SK-N-DZ (cell line): ENCODE results near the gene SYCP2.

Experiments used
- DNase-seq: peaks from one replicate; pipeline ENCODE4 v3.0.0-alpha.2; 2015; ENCODE audit warnings: low spot score
- small RNA-seq, 2 experiments: library from RNA; depleted of rRNA; stranded (forward); fragments of <200 nt; gene quantifications; one replicate each; pipeline ENCODE3, GENCODE V24; 2014

Gene SYCP2

DNA sequence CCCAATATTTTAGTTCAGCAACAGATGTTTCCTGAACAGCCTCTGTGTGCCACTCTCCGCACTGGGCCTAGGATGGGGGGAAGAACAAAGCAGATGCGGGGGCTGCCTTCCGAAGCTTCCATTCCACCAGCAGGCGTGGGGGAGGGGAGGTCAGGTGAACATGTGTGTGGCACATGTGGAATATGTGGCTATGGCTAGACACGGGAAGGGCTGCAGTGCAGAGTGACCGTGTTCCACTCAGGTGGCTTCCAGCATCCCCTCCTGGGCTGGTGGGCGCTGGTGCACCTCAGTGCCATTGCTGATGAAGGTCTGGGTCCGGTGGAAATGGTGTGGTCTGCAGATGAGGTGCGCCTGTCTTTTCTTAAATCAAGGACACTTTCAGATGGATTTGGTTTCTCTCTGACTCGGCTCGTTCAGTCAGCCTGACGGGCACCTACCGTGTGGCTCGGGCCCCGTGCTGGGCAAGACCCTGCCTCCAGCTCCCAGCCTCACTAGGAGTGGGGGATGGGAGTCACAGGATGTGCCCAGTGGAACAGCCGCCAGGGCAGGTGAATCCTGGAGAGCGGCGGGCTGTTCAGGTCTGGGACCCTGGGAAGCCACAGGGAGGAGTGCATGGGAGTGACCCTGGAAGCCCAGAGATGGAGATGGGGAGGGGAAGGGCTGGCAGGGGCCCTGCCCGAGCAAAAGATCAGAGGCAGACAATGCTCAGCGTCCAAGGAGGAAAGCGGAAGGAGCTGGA, 111.0 kb downstream of the SYCP2 start:
- DNase-seq: no peak

GRCh38 chr20:59821788-59822187, 111.6 kb downstream of the SYCP2 start:
- DNase-seq: no peak

DNA sequence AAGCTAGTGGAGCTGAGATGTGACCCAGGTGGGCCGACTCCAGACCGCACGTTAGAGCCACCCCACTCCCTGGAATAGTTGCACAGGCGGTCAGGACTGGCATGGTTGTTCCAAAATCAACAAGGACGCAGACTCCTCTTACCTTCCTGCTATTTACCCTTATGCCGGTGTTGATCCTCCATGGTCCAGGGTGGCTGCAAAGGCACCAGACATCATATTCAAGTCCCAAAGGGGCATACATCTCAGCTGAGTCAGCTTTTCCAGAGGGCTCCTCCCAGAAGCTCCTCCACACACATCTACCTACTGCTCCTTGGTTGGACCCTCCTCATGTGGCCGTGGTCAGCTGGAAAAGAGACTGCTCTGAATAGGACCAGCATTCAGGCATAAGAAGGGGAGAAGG, 112.2 kb downstream of the SYCP2 start:
- DNase-seq: no peak

DNA sequence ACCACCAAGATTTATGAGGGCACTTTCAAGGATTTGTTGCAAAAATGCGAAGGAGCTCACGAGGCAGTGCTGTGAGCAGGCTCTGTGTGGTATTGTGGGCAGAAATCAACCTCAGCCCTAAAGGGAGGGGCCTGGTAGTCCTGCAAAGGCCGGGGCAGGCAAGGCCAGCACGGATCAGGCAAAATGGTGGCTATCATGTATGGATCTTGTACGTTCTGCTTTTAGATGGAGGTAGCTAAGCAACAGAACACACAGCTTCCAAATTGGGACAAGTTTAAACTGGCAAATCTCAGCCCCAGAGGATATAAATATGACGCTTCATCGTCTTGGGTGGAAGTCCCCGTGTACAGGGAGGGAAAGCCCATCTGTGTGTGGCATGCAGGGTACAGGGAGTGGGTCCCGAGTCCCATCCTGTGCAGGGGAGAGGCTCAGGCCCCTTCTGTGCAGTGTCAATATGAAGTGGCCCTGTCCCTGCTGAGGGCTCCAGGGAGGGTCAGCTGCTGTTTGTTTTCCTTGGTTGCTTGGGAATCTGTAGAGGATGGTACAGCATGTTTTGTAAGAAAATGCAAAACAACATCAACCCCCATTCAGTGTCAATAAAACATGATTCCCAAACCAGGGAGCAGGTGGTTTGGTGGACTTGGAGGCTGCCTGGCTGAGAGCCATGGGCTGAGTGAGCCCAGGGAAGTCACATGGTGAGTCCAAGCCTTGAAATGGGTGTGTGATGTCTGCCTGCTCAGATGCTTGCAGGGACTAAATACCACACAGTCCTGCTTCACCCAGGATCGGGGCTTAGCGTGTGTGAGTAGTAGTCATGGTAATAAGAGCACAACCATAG, 113.0 kb downstream of the SYCP2 start:
- DNase-seq: no peak

DNA sequence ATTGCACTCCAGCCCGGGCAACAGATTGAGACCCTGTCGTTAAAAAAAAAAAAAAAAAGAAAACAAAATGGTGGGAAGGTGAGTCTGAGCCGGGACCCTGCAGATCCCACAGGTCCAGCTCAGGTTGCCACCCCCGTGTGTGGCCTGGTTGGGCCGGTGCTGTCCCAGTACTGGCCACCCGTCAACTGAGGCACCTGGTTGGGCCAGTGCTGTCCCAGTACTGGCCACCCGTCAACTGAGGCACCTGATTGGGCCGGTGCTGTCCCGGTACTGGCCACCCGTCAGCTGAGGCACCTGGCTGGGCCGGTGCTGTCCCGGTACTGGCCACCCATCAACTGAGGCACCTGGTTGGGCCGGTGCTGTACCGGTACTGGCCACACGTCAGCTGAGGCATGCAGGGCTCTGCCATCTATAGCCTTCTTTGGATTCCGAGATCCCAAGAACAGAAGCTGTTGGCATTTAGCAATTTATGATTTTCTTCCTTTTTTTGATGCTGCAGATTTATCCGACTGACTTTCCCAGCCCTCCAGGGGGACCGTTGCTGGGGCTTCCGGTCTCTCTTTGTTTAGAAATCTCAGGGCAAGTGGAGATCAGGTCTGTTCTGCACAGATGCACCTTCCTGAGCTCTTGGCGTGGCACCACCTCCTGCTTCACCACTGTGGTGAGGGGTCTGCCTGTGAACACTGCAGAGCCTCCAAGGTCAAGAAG, 113.8 kb downstream of the SYCP2 start:
- DNase-seq: no peak

DNA sequence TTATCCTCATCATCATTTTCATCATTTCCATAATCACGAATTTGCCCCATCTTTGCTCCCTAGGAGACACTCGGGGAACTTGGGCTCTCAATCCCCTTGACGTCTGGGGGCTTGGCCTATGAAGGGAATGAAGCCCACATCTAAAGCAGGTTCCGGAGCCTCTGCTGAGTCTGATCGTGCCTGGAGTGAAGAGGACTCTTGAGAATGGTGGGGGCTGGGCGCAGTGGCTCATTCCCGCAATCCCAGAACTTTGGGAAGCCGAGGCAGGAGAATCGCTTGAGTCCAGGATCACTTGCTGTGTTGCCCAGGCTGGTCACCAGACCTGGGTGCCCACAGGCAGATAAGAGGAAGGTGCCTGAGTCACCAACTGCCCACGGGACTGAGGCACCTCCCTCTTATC, 114.5 kb downstream of the SYCP2 start:
- DNase-seq: no peak

DNA sequence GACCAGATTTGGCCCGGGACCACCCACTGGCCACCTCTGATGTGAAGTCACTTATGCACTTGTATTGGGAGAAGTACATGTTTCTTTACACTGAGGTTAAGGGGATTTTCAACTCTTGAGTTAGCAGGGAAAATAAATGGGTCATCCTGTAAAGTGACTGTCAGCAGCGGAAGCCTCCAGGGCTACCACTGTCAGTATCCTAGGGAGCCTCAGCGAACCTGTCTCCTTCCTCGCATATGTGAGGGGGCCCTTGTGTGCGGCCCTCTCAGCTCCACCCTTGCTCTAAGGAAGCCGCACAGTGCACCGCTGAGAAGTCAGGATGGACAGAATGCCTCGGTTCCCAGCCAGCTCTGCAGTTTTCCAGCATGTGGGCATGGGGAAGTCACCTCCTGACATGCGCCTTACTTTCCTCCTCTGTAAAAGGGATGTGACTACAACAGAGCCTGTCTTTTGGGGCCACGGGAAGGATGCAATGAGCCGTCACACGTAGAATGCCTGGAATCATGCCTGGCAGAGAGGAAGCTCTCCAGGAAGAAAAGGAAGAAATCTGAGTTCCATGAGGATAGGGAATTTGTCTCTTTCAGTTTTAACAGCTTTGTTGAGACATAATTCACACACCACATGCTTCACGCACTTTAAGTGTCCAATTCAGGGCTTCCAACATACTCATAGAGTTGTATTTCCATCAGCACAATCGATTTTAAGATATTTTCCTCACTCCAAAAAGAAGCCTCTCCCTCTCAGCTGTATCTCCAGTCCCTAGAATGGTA, 115.4 kb downstream of the SYCP2 start:
- no peak for DNase-seq

- no peak for DNase-seq
Measured at GRCh38 chr20:59817406-59817805, 116.0 kb downstream of the SYCP2 start.

DNA sequence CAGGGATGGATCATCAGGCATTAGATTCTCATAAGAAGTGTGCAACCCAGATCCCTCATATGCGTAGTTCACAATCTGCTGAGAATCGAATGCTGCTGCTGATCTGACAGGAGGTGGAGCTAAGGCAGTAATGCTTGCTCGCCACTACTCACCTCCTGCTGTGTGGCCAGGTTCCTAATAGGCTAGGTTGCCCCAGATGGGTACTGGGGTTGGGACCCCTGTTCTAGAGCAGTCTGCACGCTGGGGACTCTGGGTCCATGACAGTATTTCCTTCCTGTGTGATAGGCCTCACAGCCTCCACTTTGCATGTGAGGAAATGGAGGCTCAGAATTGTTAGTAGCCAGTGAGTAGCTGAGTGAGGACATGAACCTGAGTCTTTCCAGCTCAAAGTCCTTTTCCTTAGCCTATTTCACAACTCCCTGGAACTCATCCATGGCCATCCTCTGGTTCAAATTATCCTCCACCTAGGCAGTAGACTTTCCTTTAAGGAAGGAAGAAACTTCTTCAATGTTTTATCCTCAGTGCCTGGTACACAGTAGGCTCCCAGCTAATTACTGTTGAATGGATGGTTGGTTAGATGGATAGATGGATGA, 117.2 kb downstream of the SYCP2 start:
- no peak for DNase-seq

GRCh38 chr20:59814840-59815340, 118.5 kb downstream of the SYCP2 start:
- no peak for DNase-seq

DNA sequence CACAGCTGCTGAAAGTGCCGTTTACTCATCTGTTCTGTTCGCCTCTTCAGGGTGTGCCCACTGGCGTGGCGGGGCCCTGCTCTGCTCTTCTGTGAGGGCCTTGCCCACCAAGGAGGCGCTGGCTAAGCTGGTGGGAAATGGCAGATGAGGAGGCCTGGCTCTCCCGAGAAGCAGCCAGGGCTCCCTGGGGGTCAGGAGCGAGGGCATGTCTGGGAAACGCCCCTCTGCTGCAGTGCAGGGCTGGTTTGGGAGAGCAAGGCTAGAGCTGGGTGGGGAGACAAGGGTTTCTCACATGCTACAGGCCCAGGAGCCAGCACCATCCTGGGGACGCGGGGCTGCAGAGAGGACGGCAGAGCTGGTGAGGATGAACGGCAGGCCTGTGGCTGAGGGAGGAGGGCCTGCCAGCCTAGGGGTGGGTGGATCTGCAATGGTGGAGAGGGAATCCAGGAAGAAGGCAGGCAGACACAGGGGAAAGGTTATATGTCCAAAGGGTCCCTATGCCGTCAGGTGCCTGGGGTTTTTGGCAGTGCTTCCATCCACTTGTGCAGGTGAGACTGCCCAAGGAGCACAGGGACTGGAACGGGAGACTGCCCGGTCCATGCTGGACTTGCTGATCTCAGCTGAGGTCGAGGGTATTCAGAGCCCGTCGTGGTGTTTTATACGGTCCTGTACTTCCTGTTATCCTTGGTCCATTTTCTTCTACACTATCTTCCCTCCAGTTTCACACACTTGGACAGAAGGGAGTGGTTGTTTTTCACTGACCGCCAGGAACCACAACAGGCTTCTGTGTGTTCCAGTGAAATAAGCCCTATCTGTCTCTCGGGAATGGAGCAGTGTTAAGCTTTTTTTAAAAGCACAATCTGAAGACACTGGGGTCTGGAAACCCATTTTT, 119.2 kb downstream of the SYCP2 start:
- DNase-seq: no peak

Small RNA genes within 50 kb of the gene (small RNA-seq; reads per million reads assigned to genes)
- 0 reads per million in 2 experiments for gene RNU7-141P
